Fibroblast of lung (primary cell): ENCODE results near the gene TNS3. TPM values are rescaled to one million over a fixed set of nuclear protein-coding genes. Genes with fewer than 3 reads are reported as not detected.

Experiments used
- DNase-seq, 2 donors: peaks; one replicate each; pipeline versions ENCODE4 v3.0.0 to v3.0.0-alpha.2; 2010; ENCODE audit warnings: low read depth in 2 of 2
- H2AFZ ChIP-seq: 2 replicates; pipeline ENCODE4 v1.5.1; 2012; ENCODE audit warnings: low read length, control low read depth, inconsistent platforms
- H3K27ac ChIP-seq: 2 replicates; pipeline ENCODE4 v1.5.1; 2011; ENCODE audit warnings: low read length, control low read depth; ENCODE audit not compliant: insufficient read depth
- H3K27me3 ChIP-seq: 2 replicates; pipeline ENCODE4 v1.5.1; 2011; ENCODE audit warnings: mild to moderate bottlenecking, low read length; ENCODE audit not compliant: control insufficient read depth, insufficient read depth
- H3K36me3 ChIP-seq: 2 replicates; pipeline ENCODE4 v1.5.1; 2011; ENCODE audit warnings: low read length; ENCODE audit not compliant: control insufficient read depth, insufficient read depth
- H3K4me1 ChIP-seq: 2 replicates; pipeline ENCODE4 v1.5.1; 2011; ENCODE audit warnings: low read length; ENCODE audit not compliant: control insufficient read depth, insufficient read depth; ENCODE audit errors: extremely low read depth
- H3K4me2 ChIP-seq: 2 replicates; pipeline ENCODE4 v1.5.1; 2011; ENCODE audit warnings: low read length, control low read depth; ENCODE audit not compliant: insufficient read depth; ENCODE audit errors: extremely low read depth
- H3K4me3 ChIP-seq, 4 experiments: fragments of 200-600 bp in 1 of 4; sonication (generic) in 1 of 4; replicated peaks in 1 of 4; 2 replicates each; pipeline ENCODE4 v1.5.1; 2011 to 2016; ENCODE audit warnings: low read length in 4 of 4, low read depth in 3 of 4, mild to moderate bottlenecking in 3 of 4, control low read depth in 2 of 4, inconsistent platforms in 1 of 4, mixed read lengths in 1 of 4; ENCODE audit not compliant: insufficient read depth in 1 of 4; ENCODE audit errors: control extremely low read depth in 1 of 4
- H3K79me2 ChIP-seq: 2 replicates; pipeline ENCODE4 v1.5.1; 2012; ENCODE audit warnings: mild to moderate bottlenecking, low read length, inconsistent platforms; ENCODE audit not compliant: control insufficient read depth, insufficient read depth
- H3K9ac ChIP-seq: 2 replicates; pipeline ENCODE4 v1.5.1; 2011; ENCODE audit warnings: mild to moderate bottlenecking, low read length, control low read depth; ENCODE audit not compliant: insufficient read depth
- H3K9me3 ChIP-seq: 2 replicates; pipeline ENCODE4 v1.5.1; 2012; ENCODE audit warnings: low read depth, low read length; ENCODE audit not compliant: control insufficient read depth, insufficient read depth
- H4K20me1 ChIP-seq: 2 replicates; pipeline ENCODE4 v1.5.1; 2011; ENCODE audit warnings: low read length; ENCODE audit not compliant: control insufficient read depth, insufficient read depth; ENCODE audit errors: extremely low read depth
- CTCF ChIP-seq, 2 donors: IDR thresholded peaks in 1 of 2; conservative IDR thresholded peaks in 1 of 2; 1 replicate in 1 of 2; 2 replicates in 1 of 2; pipeline ENCODE4 v1.5.1; 2011 to 2012; ENCODE audit warnings: low read length in 2 of 2, control low read depth in 1 of 2, inconsistent platforms in 1 of 2, low read depth in 1 of 2, mild to moderate bottlenecking in 1 of 2
- EZH2 ChIP-seq: IDR thresholded peaks from 2 replicates; pipeline ENCODE4 v1.5.1; 2012; ENCODE audit warnings: low read length, control low read depth, mild to moderate bottlenecking; ENCODE audit errors: missing control alignments
- polyA plus RNA-seq, 2 donors: library from polyadenylated mRNA; depleted of rRNA in 1 of 2; stranded (reverse) in 1 of 2; unstranded in 1 of 2; fragments of >200 nt; gene quantifications; 2 replicates each; pipeline ENCODE4 v1.2.1, GENCODE V29; 2011 to 2012; ENCODE audit warnings: missing spikeins in 1 of 2
- total RNA-seq: library from RNA; depleted of rRNA; stranded (reverse); fragments of >200 nt; gene quantifications from 2 replicates; pipeline ENCODE4 v1.2.1, GENCODE V29; 2014

TNS3 gene
- total and polyA plus RNA-seq, 2 donors (not counting 1 experiment from before 2014, with no cell fraction given), result 74.4 to 88.8 TPM

GRCh38 chr7:47507522-47507921 lies 74.4 kb downstream of the TNS3 start:
- no peaks in the 10 kb centered on the region for H4K20me1 ChIP-seq
- H3K9ac ChIP-seq, result no peak overlapping the region
- no peak for DNase-seq

GRCh38 chr7:47506382-47507339 lies 75.2 kb downstream of the TNS3 start:
- Histone ChIP-seq H3K4me1 (peaks cover 13% of the 10 kb centered on the region), H4K20me1 (no peaks in the 10 kb centered on the region), H3K27me3 (no peaks in the 10 kb centered on the region), H3K27ac (no peak overlapping the region), H3K4me2 (no peak overlapping the region), H3K9me3 (no peaks in the 10 kb centered on the region), H3K79me2 (peaks cover 7% of the 10 kb centered on the region), H3K9ac (no peak overlapping the region), H3K4me3 (no peak overlapping the region), H3K36me3 (peaks cover 15% of the 10 kb centered on the region), H2AFZ (no peak overlapping the region)
- TF ChIP-seq CTCF (conservative IDR thresholded peaks at IDR 0.05 in 1 of 2, IDR thresholded peaks at IDR 0.05 in 1 of 2; ENCODE audit: low read depth in 1 of 2, low read length in 2 of 2) (no peak), EZH2 (no peak)
- DNase-seq, result peak in 1 of 2 donors; percentile 93

More at GRCh38 chr7:47507522-47507921, 74.4 kb downstream of the TNS3 start:
- Histone ChIP-seq H3K27ac (no peak overlapping the region), H3K4me3 (no peak overlapping the region), H2AFZ (no peak overlapping the region), H3K9me3 (no peaks in the 10 kb centered on the region), H3K36me3 (peaks cover 19% of the 10 kb centered on the region), H3K4me2 (no peak overlapping the region), H3K27me3 (no peaks in the 10 kb centered on the region), H3K79me2 (peaks cover 12% of the 10 kb centered on the region), H3K4me1 (peaks cover 8% of the 10 kb centered on the region)
- TF ChIP-seq EZH2, result no peak
- TF ChIP-seq CTCF (conservative IDR thresholded peaks at IDR 0.05 in 1 of 2, IDR thresholded peaks at IDR 0.05 in 1 of 2; ENCODE audit: low read depth in 1 of 2, low read length in 2 of 2), result no peak

- H3K4me2 ChIP-seq, result no peak overlapping the region
- H3K36me3 ChIP-seq, result peaks cover 15% of the 10 kb centered on the region
- no peak overlapping the region for H2AFZ ChIP-seq
- H3K79me2 ChIP-seq, result peaks cover 7% of the 10 kb centered on the region
- no peak for TF ChIP-seq EZH2
- TF ChIP-seq CTCF (conservative IDR thresholded peaks at IDR 0.05 in 1 of 2, IDR thresholded peaks at IDR 0.05 in 1 of 2; ENCODE audit: low read depth in 1 of 2, low read length in 2 of 2), result no peak
- H3K4me3 ChIP-seq, result no peak overlapping the region
- no peaks in the 10 kb centered on the region for H3K27me3 ChIP-seq
- DNase-seq, result no peak
- H3K27ac ChIP-seq, result no peak overlapping the region
- no peak overlapping the region for H3K9ac ChIP-seq
- no peaks in the 10 kb centered on the region for H3K9me3 ChIP-seq
- H4K20me1 ChIP-seq, result no peaks in the 10 kb centered on the region
- H3K4me1 ChIP-seq, result peaks cover 18% of the 10 kb centered on the region
Measured at GRCh38 chr7:47505312-47506007, 76.5 kb downstream of the TNS3 start.
